Muscle layer of colon (tissue), 2 donors: ENCODE results near the gene KCNQ1OT1.
A peak's percentile ranks its signal among the peaks of the same experiment; 100 is the strongest.

Experiments
- H3K27ac ChIP-seq: one replicate; pipeline ENCODE4 v1.7.0; 2013; ENCODE audit warnings: low read depth, mild to moderate bottlenecking, low read length, moderate library complexity
- H3K27me3 ChIP-seq, 2 donors: one replicate each; pipeline ENCODE4 v1.7.0; 2013; ENCODE audit warnings: low read length in 2 of 2, mild to moderate bottlenecking in 2 of 2; ENCODE audit not compliant: insufficient read depth in 2 of 2, control insufficient read depth in 1 of 2
- H3K36me3 ChIP-seq: one replicate; pipeline ENCODE4 v1.7.0; 2013; ENCODE audit warnings: mild to moderate bottlenecking, low read length; ENCODE audit not compliant: insufficient read depth
- H3K4me1 ChIP-seq: one replicate; pipeline ENCODE4 v1.7.0; 2013; ENCODE audit warnings: mild to moderate bottlenecking, low read length; ENCODE audit not compliant: insufficient read depth
- H3K4me3 ChIP-seq, 2 donors: one replicate each; pipeline ENCODE4 v1.7.0; 2013; ENCODE audit warnings: low read length in 2 of 2, low read depth in 1 of 2, mild to moderate bottlenecking in 1 of 2, moderate library complexity in 1 of 2
- H3K9ac ChIP-seq: one replicate; pipeline ENCODE4 v1.7.0; 2013; ENCODE audit warnings: low read length
- H3K9me3 ChIP-seq: one replicate; pipeline ENCODE4 v1.7.0; 2013; ENCODE audit warnings: mild to moderate bottlenecking, low read length
- donor health status: abdominal sarcoma.
- donor health status: Adenocarcinoma of cecum.

The KCNQ1OT1 gene

DNA sequence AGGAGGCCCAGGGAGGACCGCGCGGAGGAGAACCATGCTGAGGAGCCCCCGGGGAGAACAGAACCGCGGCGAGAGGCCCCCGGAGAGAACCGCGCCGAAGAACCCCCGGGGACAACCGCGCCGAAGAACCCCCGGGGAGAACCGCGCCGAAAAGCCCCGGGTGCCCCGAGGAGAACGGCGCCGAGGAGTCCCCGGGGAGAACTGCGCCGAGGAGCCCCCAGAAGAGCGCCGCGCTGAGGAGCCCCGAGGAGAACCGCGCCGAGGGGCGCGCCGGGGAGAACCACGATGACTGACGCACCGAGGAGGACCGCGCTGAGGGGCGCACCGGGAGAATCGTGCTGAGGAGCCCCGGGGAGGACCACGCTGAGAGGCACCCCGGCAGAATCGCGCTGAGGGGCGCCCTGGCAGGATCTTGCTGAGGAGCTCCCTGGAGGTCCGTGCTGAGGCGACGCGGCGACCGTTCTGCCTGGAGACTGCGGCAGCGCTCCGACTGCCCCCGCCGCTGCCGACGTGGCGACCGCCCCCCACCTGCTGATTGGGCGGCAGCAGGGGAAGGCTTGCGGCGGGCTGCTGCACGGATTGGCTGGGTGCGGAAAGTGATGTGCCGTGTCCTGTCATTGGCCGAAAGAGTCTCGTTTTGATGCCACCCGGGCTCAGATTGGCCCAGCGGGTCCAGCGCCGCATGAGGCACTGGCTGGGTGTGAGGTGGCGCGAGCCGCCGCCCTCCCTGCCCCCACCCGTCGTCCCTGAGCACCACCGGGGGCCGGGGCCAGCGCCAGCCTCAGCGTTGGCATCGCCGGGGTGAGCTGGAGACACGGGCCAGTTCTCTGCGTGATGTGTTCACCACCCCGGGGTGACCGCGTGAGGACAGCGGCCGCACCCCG lies at the start of gene KCNQ1OT1:
Gene KCNQ1OT1 (minus strand): TSS at position 464 of the 884 bp plus-strand sequence.
- Histone ChIP-seq H3K4me3 (peak within 1 kb of the TSS; percentile 61 to 83), H3K36me3 (no peaks in the 10 kb centered on the region), H3K9me3 (no peaks in the 10 kb centered on the region), H3K27ac (peak within 1 kb of the TSS; percentile 92), H3K4me1 (peaks cover 8% of the 10 kb centered on the region), H3K27me3 (no peaks in the 10 kb centered on the region), H3K9ac (peak within 1 kb of the TSS; percentile 46)

DNA sequence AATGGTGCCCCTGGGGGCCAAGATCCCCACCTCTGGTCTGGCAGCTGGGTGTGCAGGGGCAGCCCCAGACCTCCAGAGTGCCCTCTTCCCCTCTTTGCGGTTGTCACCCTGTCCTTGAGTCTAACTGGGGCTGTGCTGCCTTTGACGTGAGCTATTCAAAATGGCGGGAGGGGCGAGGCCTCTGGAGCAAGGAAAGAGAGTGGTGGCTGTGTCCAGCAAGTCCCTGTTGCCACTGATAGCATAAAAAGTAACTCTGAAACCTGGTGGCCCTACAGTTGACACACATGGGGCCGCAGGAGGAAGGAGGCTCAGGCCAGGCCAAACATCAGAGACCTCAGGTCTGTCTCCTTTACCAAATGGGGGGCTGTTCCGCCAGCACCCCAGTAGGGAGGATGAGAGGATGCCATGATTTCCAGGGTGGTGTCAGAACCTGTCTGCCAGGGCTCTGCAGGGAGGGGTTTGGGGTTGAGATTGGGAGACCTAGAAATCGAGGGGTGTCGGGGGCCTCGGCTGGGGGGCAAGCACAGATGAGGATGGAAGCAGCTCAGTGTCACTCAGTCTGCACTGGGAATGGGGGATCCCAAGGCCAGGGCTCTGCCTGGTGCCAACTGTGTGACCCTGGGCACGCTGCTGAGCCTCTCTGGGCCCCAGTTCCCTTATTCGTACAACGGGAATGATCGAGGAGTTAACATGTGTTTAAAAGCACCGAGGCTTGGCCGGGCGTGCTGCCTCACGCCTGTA lies 49.2 kb upstream of the KCNQ1OT1 start:
- no peaks in the 10 kb centered on the region for H3K27me3 ChIP-seq
- H3K9ac ChIP-seq: no peak overlapping the region
- no peaks in the 10 kb centered on the region for H3K36me3 ChIP-seq
- no peaks in the 10 kb centered on the region for H3K9me3 ChIP-seq
- no peak overlapping the region for H3K27ac ChIP-seq
- H3K4me3 ChIP-seq: no peak overlapping the region
- H3K4me1 ChIP-seq: no peaks in the 10 kb centered on the region

DNA sequence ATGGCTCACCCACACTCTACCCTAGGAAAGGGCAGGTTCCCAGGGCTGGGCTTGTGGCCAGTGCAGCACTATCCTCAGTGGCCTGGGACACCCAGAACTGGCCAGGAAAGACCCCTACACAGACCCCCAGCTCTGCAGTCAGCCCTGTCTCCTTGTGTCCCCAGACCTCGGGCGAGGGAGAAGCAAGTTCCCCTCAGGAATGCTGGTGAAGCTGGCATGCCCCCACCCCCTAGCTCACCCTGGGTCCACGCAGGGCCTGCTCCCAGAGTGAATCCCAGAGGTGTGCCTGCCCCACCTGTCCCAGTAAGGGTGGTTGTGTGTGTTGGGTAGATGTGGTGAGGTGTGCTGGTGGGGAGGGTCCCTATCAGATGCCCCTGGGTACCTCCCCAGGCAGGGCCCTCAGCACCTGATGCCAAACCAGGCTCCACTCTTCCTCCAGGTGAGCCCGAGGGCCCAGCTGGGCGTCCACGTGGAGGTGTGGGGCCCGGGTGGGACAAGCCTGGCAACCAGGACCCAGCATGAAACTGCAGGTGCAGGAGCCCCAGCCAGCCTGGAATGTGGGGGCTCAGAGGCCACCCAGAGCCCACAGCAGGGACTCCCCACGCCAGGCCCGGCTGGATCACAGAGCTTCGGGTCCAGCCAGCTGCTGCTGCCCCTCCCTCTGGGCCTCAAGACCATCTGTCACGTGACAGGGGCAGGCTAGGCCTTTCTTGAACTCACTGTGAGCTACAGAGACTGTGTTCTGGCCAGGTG lies 48.4 kb upstream of the KCNQ1OT1 start:
- H3K27ac ChIP-seq: no peak overlapping the region
- H3K9ac ChIP-seq: no peak overlapping the region
- no peaks in the 10 kb centered on the region for H3K27me3 ChIP-seq
- H3K36me3 ChIP-seq: no peaks in the 10 kb centered on the region
- no peak overlapping the region for H3K4me3 ChIP-seq
- no peaks in the 10 kb centered on the region for H3K4me1 ChIP-seq
- no peaks in the 10 kb centered on the region for H3K9me3 ChIP-seq

DNA sequence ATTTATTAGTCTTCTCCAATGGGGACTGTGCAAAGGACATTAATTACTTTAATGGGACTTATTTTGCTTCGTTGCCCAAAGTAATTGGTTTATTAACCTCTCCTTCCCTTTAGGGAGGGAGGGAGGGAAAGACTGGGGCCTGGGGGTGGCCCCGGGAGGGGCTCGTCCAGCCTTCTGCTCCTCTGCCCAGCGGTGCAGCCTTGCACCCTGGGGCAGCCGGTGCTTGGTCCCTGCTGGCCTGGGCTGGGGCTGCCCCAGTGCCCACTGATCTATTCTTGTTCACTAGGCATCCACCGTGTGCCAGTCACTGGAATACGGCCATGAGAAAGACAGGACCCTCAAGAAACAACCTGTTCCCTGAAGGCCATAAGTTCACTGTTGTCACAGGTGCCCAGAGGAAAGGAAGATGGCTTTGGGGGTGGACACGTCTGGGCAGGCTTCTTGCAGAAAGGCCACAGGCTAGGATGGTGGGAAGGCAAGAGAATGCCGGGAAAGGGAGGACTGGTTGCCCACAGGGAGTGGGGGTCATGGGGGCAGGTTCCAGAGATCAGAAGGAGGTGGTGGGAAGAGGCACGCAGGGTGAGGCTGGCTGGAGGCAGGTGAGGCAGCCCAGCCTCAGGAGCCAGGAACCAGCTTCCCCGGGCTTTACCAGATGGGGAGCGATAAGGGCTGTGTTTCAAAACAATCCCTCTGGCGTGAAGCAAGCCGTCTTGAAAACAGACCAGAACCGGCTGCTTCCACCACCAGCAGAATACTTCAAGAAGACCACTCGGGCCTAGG lies 47.6 kb upstream of the KCNQ1OT1 start:
- no peaks in the 10 kb centered on the region for H3K36me3 ChIP-seq
- no peak overlapping the region for H3K4me3 ChIP-seq
- H3K4me1 ChIP-seq: no peaks in the 10 kb centered on the region
- H3K27ac ChIP-seq: no peak overlapping the region
- no peak overlapping the region for H3K9ac ChIP-seq
- H3K9me3 ChIP-seq: no peaks in the 10 kb centered on the region
- no peaks in the 10 kb centered on the region for H3K27me3 ChIP-seq

DNA sequence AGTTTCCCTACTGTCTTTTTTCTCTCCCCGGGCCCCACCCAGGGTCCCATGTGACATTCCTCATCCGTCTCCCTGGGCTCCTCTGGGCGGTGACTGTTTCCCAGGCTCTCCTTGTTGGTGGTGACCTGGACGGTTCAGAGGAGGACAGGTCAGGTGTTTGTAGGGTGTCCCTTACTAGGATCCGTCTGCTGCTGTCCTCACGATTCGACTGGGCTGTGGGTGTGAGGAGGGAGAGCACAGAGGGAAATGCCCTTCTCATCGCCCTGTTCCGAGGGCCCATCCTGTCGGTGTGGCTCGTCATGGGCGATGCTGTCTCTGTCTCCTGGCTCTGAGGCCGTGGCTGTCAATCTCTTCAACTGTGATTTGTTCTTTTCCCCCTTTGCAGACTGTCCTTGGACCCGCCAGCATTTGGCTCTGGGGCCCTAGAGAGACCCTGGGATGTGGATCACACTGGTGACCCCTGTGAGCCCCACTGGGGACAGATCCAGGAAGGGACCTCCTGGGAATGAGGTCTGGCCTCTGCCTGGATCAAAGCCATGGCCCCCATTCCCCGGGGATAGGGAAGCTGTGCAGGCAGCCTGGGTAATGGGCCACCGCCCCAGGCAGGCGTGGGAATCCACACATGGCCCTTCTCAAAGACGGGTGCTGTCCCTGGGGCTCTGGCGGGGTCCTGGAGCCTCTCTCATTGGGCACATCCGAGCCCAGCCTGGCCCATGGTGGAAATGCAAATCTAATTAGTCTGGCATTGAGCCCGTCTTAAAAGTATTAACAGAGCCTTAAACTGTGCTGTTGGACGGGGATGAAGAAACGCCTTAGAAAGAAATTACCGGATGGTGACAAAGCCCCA lies 46.8 kb upstream of the KCNQ1OT1 start:
- H3K27me3 ChIP-seq: no peaks in the 10 kb centered on the region
- H3K4me1 ChIP-seq: no peaks in the 10 kb centered on the region
- H3K9me3 ChIP-seq: no peaks in the 10 kb centered on the region
- H3K4me3 ChIP-seq: no peak overlapping the region
- no peaks in the 10 kb centered on the region for H3K36me3 ChIP-seq
- H3K9ac ChIP-seq: no peak overlapping the region
- no peak overlapping the region for H3K27ac ChIP-seq

DNA sequence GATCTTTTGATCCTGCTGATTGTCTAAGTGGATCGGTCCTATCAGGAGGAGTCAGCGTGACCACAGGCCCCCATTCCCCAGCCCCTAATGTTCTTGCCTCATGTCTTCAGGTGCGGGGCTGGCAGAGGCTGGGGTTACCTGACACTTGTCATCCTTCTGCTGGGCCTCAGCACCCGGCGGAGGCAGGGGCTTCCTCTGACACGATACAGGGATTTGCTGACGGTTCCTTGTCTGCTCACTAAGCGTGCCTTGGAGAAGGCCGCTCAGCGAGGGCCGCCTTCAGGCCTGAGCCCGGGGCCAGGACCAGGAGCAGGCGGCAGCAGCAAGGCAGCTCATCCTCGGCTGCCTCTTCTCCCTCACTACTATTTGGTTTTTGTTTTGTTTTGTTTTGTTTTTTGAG lies 45.7 kb upstream of the KCNQ1OT1 start:
- no peaks in the 10 kb centered on the region for H3K4me1 ChIP-seq

DNA sequence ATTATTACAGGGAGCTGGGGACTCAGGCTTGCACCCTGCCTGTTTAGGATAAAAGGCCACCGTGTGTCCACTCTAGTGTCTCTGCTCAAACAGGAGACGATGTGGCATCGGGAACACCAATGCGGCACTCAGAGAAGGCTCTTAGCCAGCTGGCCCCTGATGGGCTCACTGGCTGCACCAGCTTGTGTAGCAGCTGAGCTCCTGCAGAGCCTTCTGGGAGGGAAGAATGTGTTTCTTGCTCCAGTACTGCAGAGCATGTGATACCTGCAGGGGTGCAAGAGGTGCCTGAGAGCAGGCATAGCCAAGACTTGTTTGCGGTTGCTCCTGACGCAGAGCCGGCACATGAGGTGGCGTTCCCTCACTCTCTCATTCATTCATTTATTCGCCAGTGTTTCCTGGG lies 44.4 kb upstream of the KCNQ1OT1 start:
- H3K27me3 ChIP-seq: no peaks in the 10 kb centered on the region
- no peaks in the 10 kb centered on the region for H3K9me3 ChIP-seq
- H3K9ac ChIP-seq: no peak overlapping the region
- no peak overlapping the region for H3K27ac ChIP-seq
- H3K4me3 ChIP-seq: no peak overlapping the region
- no peaks in the 10 kb centered on the region for H3K4me1 ChIP-seq
- H3K36me3 ChIP-seq: no peaks in the 10 kb centered on the region

More for the DNA sequence above, 45.7 kb upstream of the KCNQ1OT1 start:
- H3K9me3 ChIP-seq: no peaks in the 10 kb centered on the region
- no peaks in the 10 kb centered on the region for H3K27me3 ChIP-seq
- no peak overlapping the region for H3K27ac ChIP-seq
- no peaks in the 10 kb centered on the region for H3K36me3 ChIP-seq
- no peak overlapping the region for H3K9ac ChIP-seq
- H3K4me3 ChIP-seq: no peak overlapping the region

DNA sequence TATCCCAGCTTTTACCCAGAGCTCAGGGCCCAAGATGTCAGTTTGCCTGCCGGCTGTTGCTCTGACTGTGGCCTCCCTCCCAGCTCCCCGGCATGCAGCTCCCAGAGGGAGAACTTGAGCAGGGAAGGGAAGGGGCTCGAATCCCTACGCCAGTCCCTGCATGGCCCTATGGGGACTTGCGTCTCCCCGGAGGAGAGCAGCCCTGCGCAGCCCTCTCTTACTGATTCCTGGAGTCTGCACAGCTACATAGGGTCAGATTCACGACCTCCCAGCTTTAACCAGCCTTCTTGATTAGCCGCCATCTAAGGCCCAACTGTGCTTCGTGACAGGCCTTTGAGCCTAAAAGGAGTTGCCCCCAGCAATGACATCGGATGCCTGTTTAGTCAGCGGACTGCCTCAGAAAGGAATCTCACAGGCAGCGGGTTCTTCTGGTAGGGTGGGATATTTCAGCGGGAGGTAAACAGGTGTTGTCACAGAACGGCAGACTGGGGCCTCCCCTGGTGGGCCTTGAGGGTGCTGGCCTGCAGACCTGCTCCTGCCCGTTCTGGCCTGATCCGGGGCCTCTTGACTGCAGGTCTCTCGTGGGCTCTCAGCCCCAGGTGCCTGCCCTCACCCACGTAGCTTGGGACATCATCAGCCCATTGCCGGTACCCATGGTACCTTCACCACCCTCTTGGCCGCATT lies 43.8 kb upstream of the KCNQ1OT1 start:
- Histone ChIP-seq H3K9ac (no peak overlapping the region), H3K27me3 (no peaks in the 10 kb centered on the region), H3K4me1 (no peaks in the 10 kb centered on the region), H3K4me3 (no peak overlapping the region), H3K27ac (no peak overlapping the region), H3K36me3 (no peaks in the 10 kb centered on the region), H3K9me3 (no peaks in the 10 kb centered on the region)

DNA sequence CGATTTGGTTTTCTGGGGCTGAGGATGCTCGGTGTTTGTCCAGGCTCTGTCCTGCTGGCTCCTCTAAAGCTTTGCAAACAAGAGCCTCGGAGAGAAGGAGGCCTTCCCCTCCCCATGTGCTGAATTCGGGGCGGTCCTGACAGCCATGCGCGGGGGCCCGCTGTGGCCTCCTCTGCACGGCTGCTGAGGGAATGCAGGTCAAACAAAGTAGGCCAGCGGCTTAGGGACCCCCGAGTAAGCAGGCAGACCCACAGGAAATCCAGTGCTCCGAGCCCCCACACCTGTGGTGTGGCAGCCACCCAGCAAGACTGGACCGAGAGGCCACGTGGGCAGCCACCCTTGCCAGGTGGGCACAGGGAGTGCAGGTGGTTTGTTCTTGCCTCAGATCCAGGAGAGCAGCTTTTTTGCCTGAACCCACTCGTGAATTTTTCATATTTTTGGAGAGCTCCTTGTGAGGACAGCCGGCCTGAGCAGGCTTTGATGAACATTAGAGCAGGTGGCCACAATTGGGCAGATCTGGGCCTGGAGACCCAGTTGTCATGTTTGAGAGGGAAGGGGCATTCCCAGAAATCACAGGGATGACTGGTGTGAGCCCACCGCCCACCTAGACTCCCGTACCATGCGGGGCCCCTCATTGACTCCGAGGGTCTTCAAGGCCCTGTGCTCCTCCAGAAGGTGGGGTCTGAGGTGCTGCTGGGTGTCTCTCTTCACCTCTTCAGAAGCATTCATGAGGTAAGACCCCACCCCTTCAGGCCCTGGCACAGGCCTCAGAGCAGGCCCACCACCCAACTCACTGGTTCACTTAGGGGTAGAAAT lies 43.0 kb upstream of the KCNQ1OT1 start:
- no peaks in the 10 kb centered on the region for H3K27me3 ChIP-seq
- no peak overlapping the region for H3K27ac ChIP-seq
- H3K9me3 ChIP-seq: no peaks in the 10 kb centered on the region
- H3K36me3 ChIP-seq: no peaks in the 10 kb centered on the region
- H3K9ac ChIP-seq: no peak overlapping the region
- no peaks in the 10 kb centered on the region for H3K4me1 ChIP-seq
- H3K4me3 ChIP-seq: no peak overlapping the region
